MG63 (cell line): ENCODE data around the gene SDF2L1. TPM values are rescaled to one million over a fixed set of nuclear protein-coding genes. Genes with fewer than 3 reads are reported as not detected.
"Not testable (repeated sequence)": the region's sequence is repeated elsewhere in the genome, so short reads cannot be mapped to it uniquely, and the experiment has no call there.

Experiments
- DNase-seq: peaks from one replicate; pipeline ENCODE4 v3.0.0-alpha.2; 2020
- H3K27me3 ChIP-seq: fragments of 250-450 bp; sonication (Bioruptor Pico); 2 replicates; pipeline ENCODE4 v1.5.1; 2020; ENCODE audit warnings: mild to moderate bottlenecking, moderate library complexity
- H3K36me3 ChIP-seq: fragments of 250-450 bp; sonication (Bioruptor Pico); 2 replicates; pipeline ENCODE4 v1.5.1; 2020; ENCODE audit warnings: mild to moderate bottlenecking, moderate library complexity
- H3K4me3 ChIP-seq: fragments of 250-450 bp; sonication (Bioruptor Pico); 2 replicates; pipeline ENCODE4 v1.5.1; 2020; ENCODE audit warnings: mild to moderate bottlenecking, moderate library complexity
- H3K9me3 ChIP-seq: fragments of 250-450 bp; sonication (Bioruptor Pico); 2 replicates; pipeline ENCODE4 v1.5.1; 2020; ENCODE audit warnings: mild to moderate bottlenecking, moderate library complexity
- total RNA-seq: library from RNA; depleted of rRNA; stranded (reverse); fragments of >200 nt; shearing (Covaris generic); gene quantifications from 2 replicates; pipeline ENCODE4 v1.2.3, GENCODE V29; 2014; ENCODE audit warnings: low replicate concordance; rRNA removed

The SDF2L1 gene, protein sequence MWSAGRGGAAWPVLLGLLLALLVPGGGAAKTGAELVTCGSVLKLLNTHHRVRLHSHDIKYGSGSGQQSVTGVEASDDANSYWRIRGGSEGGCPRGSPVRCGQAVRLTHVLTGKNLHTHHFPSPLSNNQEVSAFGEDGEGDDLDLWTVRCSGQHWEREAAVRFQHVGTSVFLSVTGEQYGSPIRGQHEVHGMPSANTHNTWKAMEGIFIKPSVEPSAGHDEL
- 13.9 and 40.9 TPM in 2 replicates for total RNA-seq

- peak within 1 kb of the TSS; percentile 88 for H3K4me3 ChIP-seq
- H3K9me3 ChIP-seq, result no peaks in the 10 kb centered on the region
- H3K27me3 ChIP-seq, result no peaks in the 10 kb centered on the region
- peak; percentile 98 for DNase-seq
- H3K36me3 ChIP-seq, result peaks cover 8% of the 10 kb centered on the region; the same call in 1 of the 2 replicates
Measured at GRCh38 chr22:21641789-21642583, at the start of gene SDF2L1. Gene SDF2L1 (plus strand): TSS chr22:21642302. CDS start chr22:21642337, 35 bp downstream.

- Histone ChIP-seq H3K36me3 (peaks cover 55% of the 10 kb centered on the region), H3K27me3 (no peaks in the 10 kb centered on the region), H3K9me3 (no peaks in the 10 kb centered on the region), H3K4me3 (no peak overlapping the region)
- no peak for DNase-seq
Measured at GRCh38 chr22:21592422-21592821, 49.7 kb upstream of the SDF2L1 start.

DNA sequence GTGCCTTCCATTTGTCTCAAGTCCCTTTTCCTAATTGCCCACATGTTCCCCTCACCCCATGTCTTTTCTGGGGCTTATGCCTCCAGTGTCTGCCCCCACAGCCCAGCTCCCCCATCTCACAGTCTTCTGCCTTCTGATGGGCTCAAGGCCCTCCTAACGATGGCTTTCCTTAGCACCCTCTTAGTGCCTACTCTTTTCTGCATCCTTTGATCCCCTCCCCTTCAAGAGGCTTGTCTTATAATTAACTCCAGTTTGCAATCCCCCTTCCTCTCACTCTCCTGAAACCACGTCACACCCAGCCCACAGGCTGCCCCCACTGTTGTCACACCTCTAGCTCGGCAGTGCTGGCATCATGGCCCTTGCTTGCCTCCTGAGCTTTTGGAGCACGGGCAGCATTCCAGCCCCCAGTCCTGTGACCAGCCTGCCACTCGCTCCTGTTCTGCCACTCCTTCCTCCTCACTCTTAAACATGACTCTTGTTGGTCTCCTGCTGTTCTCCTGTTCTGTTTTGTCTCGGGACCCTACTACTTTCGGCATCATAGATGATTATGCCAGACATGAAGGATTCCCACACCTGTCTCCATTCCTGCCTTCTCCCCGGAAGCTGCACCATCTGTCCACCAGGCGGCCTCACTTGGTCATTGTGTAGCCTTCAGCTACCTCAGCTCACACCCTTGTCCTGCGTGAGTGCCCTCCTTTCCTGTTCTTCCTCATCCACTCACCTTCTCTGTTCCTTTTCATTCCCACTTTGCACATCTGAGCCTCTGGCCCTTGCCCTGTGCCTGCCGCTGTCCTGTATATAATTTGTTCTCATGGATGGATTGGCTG lies 48.5 kb upstream of the SDF2L1 start:
- Histone ChIP-seq H3K9me3 (no peaks in the 10 kb centered on the region), H3K36me3 (peaks cover 57% of the 10 kb centered on the region), H3K4me3 (no peak overlapping the region), H3K27me3 (no peaks in the 10 kb centered on the region)
- DNase-seq, result no peak

DNA sequence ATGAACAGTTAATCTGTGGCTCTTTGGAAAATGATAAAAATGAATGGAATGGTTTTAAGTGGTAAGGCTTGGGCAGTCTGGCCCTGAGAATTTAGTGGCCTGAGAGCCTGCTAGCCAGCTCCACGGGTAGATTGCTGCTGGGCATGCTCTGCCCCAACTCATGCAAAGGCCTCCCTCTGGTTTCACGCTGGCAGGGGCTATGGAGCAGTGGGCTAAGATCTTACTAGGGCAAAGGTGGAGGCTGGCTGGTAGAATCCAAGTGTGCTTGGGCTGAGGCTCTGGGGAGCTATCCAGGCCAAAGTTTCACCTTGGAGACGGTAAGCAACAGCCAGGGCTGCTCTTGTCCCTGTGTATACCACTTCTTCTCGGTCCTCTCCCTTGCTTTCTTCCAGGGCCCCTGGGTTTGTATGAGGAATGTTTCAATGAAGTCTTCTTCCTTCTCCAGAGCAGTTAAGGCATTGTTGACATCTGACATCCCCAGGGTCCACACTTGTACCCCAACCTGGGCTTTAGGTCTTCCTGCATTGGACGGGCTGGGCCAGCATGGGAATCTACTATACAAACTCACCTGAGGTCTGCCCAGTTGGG lies 47.1 kb upstream of the SDF2L1 start:
- no peaks in the 10 kb centered on the region for H3K9me3 ChIP-seq
- no peak for DNase-seq

DNA sequence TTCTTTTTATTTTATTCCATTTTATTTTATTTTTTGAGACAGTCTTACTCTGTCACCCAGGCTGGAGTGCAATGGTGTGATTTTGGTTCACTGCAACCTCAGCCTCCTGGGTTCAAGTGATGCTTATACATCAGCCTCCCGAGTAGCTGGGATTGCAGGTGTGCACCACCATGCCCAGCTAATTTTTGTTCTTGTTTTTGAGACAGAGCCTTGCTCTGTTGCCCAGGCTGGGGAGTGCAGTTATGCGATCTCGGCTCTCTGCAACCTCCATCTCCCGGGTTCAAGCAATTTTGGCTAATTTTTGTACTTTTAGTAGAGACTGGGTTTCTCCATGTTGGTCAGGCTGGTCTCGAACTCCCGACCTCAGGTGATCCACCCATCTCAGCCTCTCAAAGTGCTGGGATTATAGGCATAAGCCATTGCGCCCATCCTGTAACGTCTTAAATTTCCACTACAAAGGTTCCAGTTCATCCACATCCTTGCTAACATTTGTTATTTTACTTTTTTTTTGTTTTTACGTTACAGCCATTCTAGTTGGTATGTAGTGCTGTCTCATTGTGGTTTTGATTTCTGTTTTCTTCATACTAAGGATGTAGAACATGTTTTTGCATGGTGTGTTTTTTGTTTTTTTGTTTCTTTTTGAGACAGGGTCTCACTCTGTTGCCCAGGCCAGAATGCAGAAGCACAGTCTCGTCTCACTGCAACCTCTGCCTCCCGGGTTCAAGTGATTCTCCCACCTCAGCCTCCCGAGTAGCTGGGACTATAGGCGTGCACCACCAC lies 45.6 kb upstream of the SDF2L1 start:
- H3K27me3 ChIP-seq, H3K4me3 ChIP-seq, DNase-seq, H3K9me3 ChIP-seq: not testable (repeated sequence)
- H3K36me3 ChIP-seq, result peaks cover 57% of the 10 kb centered on the region

More for the DNA sequence above, 47.1 kb upstream of the SDF2L1 start:
- Histone ChIP-seq H3K36me3 (peaks cover 60% of the 10 kb centered on the region), H3K27me3 (no peaks in the 10 kb centered on the region), H3K4me3 (no peak overlapping the region)

- Histone ChIP-seq H3K27me3 (no peaks in the 10 kb centered on the region), H3K36me3 (peaks cover 49% of the 10 kb centered on the region), H3K9me3 (no peaks in the 10 kb centered on the region), H3K4me3 (no peak overlapping the region)
- no peak for DNase-seq
Measured at GRCh38 chr22:21598302-21598701, 43.8 kb upstream of the SDF2L1 start.

DNA sequence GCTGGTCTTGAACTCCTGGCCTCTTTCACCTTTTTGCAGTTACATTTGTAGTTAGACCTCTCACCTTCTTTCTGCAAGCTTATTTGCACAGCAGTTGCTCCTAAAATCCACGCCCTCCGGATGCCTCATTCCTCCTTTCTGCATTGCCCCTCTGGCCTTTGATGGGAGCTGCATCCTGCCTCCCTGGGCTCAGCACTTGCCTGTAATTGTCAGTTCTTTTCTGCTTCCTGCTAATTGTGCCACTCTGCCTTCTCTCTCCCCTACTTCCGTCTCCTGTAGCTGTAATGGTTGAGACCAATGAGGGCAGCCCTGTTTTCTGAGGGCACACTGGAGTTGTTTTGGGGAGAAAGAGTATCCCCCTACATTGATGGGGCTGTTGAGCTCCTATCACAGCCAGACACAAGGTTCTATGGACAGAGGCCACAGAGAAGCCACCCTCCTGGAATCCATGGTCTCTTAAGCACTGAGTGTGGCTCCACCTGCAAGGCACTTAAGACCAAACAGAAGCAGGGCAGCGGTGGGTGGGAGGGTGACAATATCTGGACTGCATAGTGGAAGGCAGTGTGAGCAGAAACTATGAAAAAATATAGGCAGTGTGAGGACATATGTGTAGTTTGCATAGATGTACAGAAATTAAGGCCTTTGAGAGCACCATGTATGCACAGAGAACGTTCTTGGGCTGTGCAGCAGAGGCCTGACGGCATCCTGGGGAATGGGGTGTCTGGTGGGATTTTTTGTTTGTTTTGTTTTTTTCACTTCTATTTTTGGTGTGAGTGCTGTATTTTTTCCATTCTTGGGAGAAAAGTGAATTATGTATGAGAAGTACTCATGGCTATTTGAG lies 42.8 kb upstream of the SDF2L1 start:
- Histone ChIP-seq H3K9me3 (no peaks in the 10 kb centered on the region), H3K27me3 (no peaks in the 10 kb centered on the region), H3K4me3 (no peak overlapping the region), H3K36me3 (peaks cover 40% of the 10 kb centered on the region)
- no peak for DNase-seq

GRCh38 chr22:21602579-21602978 lies 39.5 kb upstream of the SDF2L1 start:
- Histone ChIP-seq H3K4me3 (no peak overlapping the region), H3K36me3 (peaks cover 22% of the 10 kb centered on the region), H3K27me3 (no peaks in the 10 kb centered on the region), H3K9me3 (no peaks in the 10 kb centered on the region)
- no peak for DNase-seq

- peaks cover 25% of the 10 kb centered on the region for H3K36me3 ChIP-seq
- no peak overlapping the region for H3K4me3 ChIP-seq
- no peak for DNase-seq
- no peaks in the 10 kb centered on the region for H3K9me3 ChIP-seq
- no peaks in the 10 kb centered on the region for H3K27me3 ChIP-seq
Measured at GRCh38 chr22:21603973-21604372, 38.1 kb upstream of the SDF2L1 start.

- H3K36me3 ChIP-seq, result peaks cover 36% of the 10 kb centered on the region
- H3K9me3 ChIP-seq, result no peaks in the 10 kb centered on the region
- H3K4me3 ChIP-seq, result no peak overlapping the region
- no peak for DNase-seq
- H3K27me3 ChIP-seq, result no peaks in the 10 kb centered on the region
Measured at GRCh38 chr22:21605887-21606564, 36.1 kb upstream of the SDF2L1 start.

DNA sequence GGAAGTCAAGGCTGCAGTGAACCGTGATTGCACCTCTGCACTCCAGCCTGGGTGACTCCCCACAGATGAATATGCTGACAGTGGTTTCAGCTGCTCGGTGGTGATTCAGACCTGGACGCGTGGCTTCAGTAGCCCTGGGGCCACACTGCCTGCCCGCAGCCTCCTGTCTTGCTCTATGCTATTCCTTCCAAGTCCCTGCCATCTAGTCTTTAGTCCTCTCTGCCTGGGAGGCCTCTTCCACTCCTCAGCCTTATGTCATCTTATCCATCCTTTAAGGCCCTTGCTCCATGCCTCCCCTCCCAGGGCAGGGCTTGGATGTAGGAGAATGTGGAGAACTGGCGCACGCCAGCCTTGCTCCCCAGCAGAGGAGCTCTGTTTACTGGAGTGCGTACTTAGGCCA lies 35.3 kb upstream of the SDF2L1 start:
- Histone ChIP-seq H3K9me3 (no peaks in the 10 kb centered on the region), H3K27me3 (no peaks in the 10 kb centered on the region), H3K36me3 (peaks cover 43% of the 10 kb centered on the region), H3K4me3 (no peak overlapping the region)
- DNase-seq, result no peak

DNA sequence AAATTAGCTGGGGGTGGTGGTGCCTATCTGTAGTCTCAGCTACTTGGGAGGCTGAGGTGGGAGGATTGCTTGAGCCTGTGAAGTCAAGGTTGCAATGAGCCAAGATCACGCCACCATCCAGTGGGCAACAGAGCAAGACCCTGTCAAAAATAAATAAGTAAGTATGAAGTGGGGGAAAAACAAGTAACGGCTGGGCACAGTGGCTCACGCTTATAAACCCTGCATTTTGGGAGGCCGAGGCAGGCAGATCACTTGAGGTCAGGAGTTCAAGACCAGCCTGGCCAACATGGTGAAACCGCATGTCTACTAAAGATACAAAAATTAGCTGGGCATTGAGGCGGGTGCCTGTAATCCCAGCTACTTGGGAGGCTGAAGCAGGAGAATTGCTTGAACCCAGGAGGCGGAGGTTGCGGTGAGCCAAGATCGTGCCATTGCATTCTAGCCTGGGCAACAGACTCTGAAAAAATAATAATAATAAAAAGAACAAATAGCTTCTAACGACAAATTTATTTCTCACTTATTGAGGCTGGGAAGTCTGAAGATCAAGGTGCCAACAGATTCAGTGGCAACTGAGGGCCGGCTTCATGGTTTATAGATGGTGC lies 32.4 kb upstream of the SDF2L1 start:
- not testable (repeated sequence) for H3K4me3 ChIP-seq, H3K9me3 ChIP-seq, DNase-seq, H3K27me3 ChIP-seq
- H3K36me3 ChIP-seq, result peaks cover 53% of the 10 kb centered on the region

DNA sequence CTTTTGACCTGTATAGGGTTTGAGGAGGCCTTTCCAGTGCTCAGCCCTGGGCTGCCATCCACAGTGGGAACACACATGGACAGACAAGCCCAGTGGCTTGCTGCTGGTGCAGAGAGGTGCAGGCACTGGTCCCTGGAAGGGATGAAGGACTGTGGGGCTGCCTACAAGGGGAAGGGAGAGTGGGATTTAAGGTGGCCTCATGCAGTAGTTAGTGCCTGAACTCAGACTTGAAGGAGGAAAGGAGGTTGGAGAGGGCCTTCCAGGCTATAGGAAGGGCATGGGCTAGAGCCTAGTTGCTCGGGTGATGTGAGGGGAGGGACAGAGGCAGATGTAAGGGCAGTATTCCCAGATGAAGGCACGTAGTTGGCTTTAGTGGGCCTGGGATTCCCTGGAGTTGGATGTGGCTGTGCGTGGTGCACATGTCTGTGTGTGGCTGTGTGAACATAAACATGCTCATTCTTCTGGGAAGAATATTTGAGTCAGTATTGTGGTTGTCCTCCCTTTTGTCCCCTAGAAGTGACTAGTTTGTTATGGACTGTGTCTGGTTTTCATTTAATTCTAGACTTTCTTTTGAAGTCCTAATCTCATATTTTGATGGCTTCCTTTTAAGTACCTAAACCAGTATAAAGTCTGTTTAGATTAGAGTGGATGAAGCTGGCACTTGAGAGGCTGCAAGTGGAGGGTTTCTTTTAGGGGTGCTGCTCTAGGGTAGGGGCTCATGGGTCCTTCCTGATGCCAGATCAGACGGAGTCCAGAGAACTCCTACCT lies 30.7 kb upstream of the SDF2L1 start:
- no peak for DNase-seq
- no peaks in the 10 kb centered on the region for H3K27me3 ChIP-seq
- no peaks in the 10 kb centered on the region for H3K9me3 ChIP-seq
- H3K4me3 ChIP-seq, result no peak overlapping the region
- peaks cover 55% of the 10 kb centered on the region for H3K36me3 ChIP-seq

DNA sequence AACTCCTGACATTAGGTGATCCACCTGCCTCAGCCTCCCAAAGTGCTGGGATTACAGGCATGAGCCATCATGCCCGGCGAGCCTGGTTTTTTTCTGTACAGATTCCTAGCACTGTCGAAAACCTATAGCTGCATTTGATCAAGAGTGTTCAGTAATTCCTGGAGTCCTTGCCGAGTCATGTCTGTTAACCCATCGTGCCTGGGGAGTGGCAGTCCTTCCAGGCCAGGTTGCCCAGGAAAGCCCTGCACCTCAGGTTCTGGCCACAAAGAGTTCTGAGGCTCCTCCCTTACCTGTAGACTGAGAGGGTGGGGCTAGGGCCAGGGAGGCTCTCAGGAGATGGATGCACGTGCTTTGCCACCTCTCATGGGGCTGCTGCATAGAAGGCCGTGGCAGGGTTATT lies 29.2 kb upstream of the SDF2L1 start:
- no peaks in the 10 kb centered on the region for H3K27me3 ChIP-seq
- H3K4me3 ChIP-seq, result no peak overlapping the region
- H3K9me3 ChIP-seq, result no peaks in the 10 kb centered on the region
- no peak for DNase-seq
- H3K36me3 ChIP-seq, result peaks cover 48% of the 10 kb centered on the region
